B cell (primary cell): ENCODE data around the gene MRAS. TPM values are rescaled to one million over a fixed set of nuclear protein-coding genes. Genes with fewer than 3 reads are reported as not detected.

Source experiments
- ATAC-seq: fragments of 200-7000 bp; cut with Tn5 transposase; one replicate; pipeline ENCODE4 v1.10.0; 2021; ENCODE audit warnings: low read depth, mild to moderate bottlenecking, moderate number of reproducible peaks, moderate library complexity
- CTCF ChIA-PET: fragments of 350-600 bp; sonication (Branson Sonifier 250); formaldehyde crosslinking; loops from one replicate; lab custom pipeline; 2021; ENCODE audit warnings: antibody characterized with exemption, inconsistent platforms; lab: Charles Lee
- POLR2A ChIA-PET: fragments of 350-600 bp; sonication (Branson Sonifier 250); formaldehyde crosslinking; loops from one replicate; lab custom pipeline; 2021; ENCODE audit warnings: antibody characterized with exemption; lab: Charles Lee
- DNase-seq: peaks from one replicate; pipeline ENCODE4 v3.0.0; 2013
- H2AFZ ChIP-seq: 2 replicates; pipeline ENCODE4 v1.6.1; 2012; ENCODE audit warnings: mild to moderate bottlenecking, low read depth, low read length; ENCODE audit not compliant: insufficient read depth, poor library complexity, severe bottlenecking
- H3K27ac ChIP-seq, 2 donors: 1 replicate in 1 of 2; 2 replicates in 1 of 2; pipeline ENCODE4 v1.5.1; 2012 to 2013; ENCODE audit warnings: low read length in 2 of 2, mild to moderate bottlenecking in 2 of 2, moderate library complexity in 1 of 2
- H3K27me3 ChIP-seq, 4 experiments: fragments of 200-600 bp in 1 of 4; sonication (generic) in 1 of 4; replicated peaks in 1 of 4; 1 replicate in 2 of 4; 2 replicates in 2 of 4; pipeline versions ENCODE4 v1.6.1 to v1.7.0; 2013 to 2016; ENCODE audit warnings: low read length in 3 of 4, mild to moderate bottlenecking in 2 of 4, mixed read lengths in 1 of 4, moderate library complexity in 1 of 4; ENCODE audit not compliant: insufficient read depth in 4 of 4, control insufficient read depth in 3 of 4; ENCODE audit errors: control extremely low read depth in 1 of 4
- H3K36me3 ChIP-seq, 2 experiments: replicated peaks in 1 of 2; 1 replicate in 1 of 2; 2 replicates in 1 of 2; pipeline versions ENCODE4 v1.6.1 to v1.7.1; 2013; ENCODE audit warnings: low read length in 1 of 2; ENCODE audit not compliant: insufficient read depth in 2 of 2, control insufficient read depth in 1 of 2; ENCODE audit errors: control extremely low read depth in 1 of 2, extremely low read depth in 1 of 2
- H3K4me1 ChIP-seq, 2 donors: fragments of 200-600 bp in 1 of 2; sonication (generic) in 1 of 2; 1 replicate in 1 of 2; 2 replicates in 1 of 2; pipeline versions ENCODE4 v1.5.1 to v1.6.1; 2013 to 2017; ENCODE audit warnings: low read length in 2 of 2; ENCODE audit not compliant: control insufficient read depth in 2 of 2, insufficient read depth in 2 of 2
- H3K4me2 ChIP-seq: replicated peaks from 2 replicates; pipeline ENCODE3; 2012; ENCODE audit warnings: mild to moderate bottlenecking, low read depth, low read length; ENCODE audit not compliant: poor library complexity, severe bottlenecking
- H3K4me3 ChIP-seq, 5 experiments: fragments of 200-600 bp in 1 of 5; sonication (generic) in 1 of 5; 1 replicate in 3 of 5; 2 replicates in 2 of 5; pipeline versions ENCODE4 v1.5.1 to v1.7.0; 2011 to 2016; ENCODE audit warnings: low read length in 4 of 5, mild to moderate bottlenecking in 4 of 5, low read depth in 2 of 5, control low read depth in 1 of 5, moderate library complexity in 1 of 5; ENCODE audit not compliant: insufficient read depth in 1 of 5; ENCODE audit errors: control extremely low read depth in 1 of 5, extremely low read depth in 1 of 5
- H3K79me2 ChIP-seq: fragments of 200-600 bp; sonication (generic); one replicate; pipeline ENCODE4 v1.6.0; 2016; ENCODE audit warnings: low read length; ENCODE audit not compliant: control insufficient read depth, insufficient read depth
- H3K9ac ChIP-seq: fragments of 200-600 bp; sonication (generic); 2 replicates; pipeline ENCODE4 v1.6.1; 2017; ENCODE audit warnings: mild to moderate bottlenecking, low read length, moderate library complexity
- H3K9me3 ChIP-seq, 3 donors: one replicate each; pipeline versions ENCODE4 v1.6.1 to v1.7.1; 2013; ENCODE audit warnings: low read length in 2 of 3; ENCODE audit not compliant: control insufficient read depth in 2 of 3, insufficient read depth in 1 of 3; ENCODE audit errors: control extremely low read depth in 1 of 3
- H4K20me1 ChIP-seq: 2 replicates; pipeline ENCODE4 v1.6.0; 2012; ENCODE audit warnings: mild to moderate bottlenecking, low read length; ENCODE audit not compliant: insufficient read depth, control insufficient read depth, poor library complexity, severe bottlenecking
- H3K27ac Mint-ChIP-seq: one replicate; pipeline ENCODE4 v1.8.0; 2021; ENCODE audit warnings: mixed read lengths
- H3K27me3 Mint-ChIP-seq: one replicate; pipeline ENCODE4 v1.8.0; 2021; ENCODE audit warnings: mixed read lengths
- H3K4me1 Mint-ChIP-seq: one replicate; pipeline ENCODE4 v1.8.0; 2021; ENCODE audit warnings: mixed read lengths
- H3K4me3 Mint-ChIP-seq: one replicate; pipeline ENCODE4 v1.8.0; 2021; ENCODE audit warnings: mixed read lengths
- H3K9me3 Mint-ChIP-seq: one replicate; pipeline ENCODE4 v1.8.0; 2022; ENCODE audit warnings: mixed read lengths; ENCODE audit not compliant: insufficient read depth
- CTCF ChIP-seq: fragments of 200-600 bp; IDR thresholded peaks from one replicate; pipeline ENCODE4 v1.8.0; 2022; ENCODE audit warnings: antibody characterized with exemption, mild to moderate bottlenecking
- EZH2 ChIP-seq: IDR thresholded peaks from 2 replicates; pipeline ENCODE4 v1.6.1; 2012; ENCODE audit warnings: borderline replicate concordance, low read depth, mild to moderate bottlenecking, moderate library complexity, low read length; ENCODE audit not compliant: insufficient read depth, poor library complexity, severe bottlenecking
- WGBS: methylation state at CpG from one replicate; pipeline ENCODE4 v1.1.5; 2013; ENCODE audit warnings: missing lambda C conversion rate; ENCODE audit not compliant: insufficient coverage; 5-methylcytosine and 5-hydroxymethylcytosine counted together
- intact Hi-C: fragments of 100-400 bp; cut with micrococcal nuclease; formaldehyde crosslinking; loops from one replicate; pipeline ENCODE4 v1.10.0; 2022
- polyA plus RNA-seq: library from polyadenylated mRNA; depleted of rRNA; stranded (reverse); fragments of >200 nt; gene quantifications from 2 replicates; pipeline ENCODE4 v1.2.3, GENCODE V29; 2012
- total RNA-seq, 2 donors: library from RNA; stranded (reverse); fragments of 120-200 nt in 1 of 2; gene quantifications; 1 replicate in 1 of 2; 2 replicates in 1 of 2; pipeline versions ENCODE4 v1.2.3 to v1.2.4, GENCODE V29; 2013 to 2022

MRAS gene
- total and polyA plus RNA-seq, 2 donors (not counting 1 experiment from before 2014, with no cell fraction given) = 0.03 to 0.22 TPM

GRCh38 chr3:138439646-138440045 lies 91.3 kb downstream of the MRAS start:
- Histone ChIP-seq H3K4me3 (no peak overlapping the region), H3K4me1 (peaks cover 5 to 7% of the 10 kb centered on the region in 2 donors), H3K79me2 (no peaks in the 10 kb centered on the region), H2AFZ (no peak overlapping the region), H3K27ac (no peak overlapping the region), H3K36me3 (no peaks in the 10 kb centered on the region), H3K9ac (no peak overlapping the region), H4K20me1 (no peaks in the 10 kb centered on the region), H3K4me2 (no peak overlapping the region), H3K27me3 (peaks cover 0 to 18% (median 8%) of the 10 kb centered on the region in 4 experiments), H3K9me3 (peaks cover 0 to 4% (median 0%) of the 10 kb centered on the region in 3 donors)
- Mint-ChIP-seq H3K27me3 (peaks cover 38% of the 10 kb centered on the region), H3K4me1 (peaks cover 4% of the 10 kb centered on the region), H3K4me3 (no peak overlapping the region), H3K27ac (no peak overlapping the region), H3K9me3 (no peaks in the 10 kb centered on the region)
- intact Hi-C loops = no loop called here
- DNase-seq (no peak), ATAC-seq (no peak)
- POLR2A ChIA-PET = no interaction called here
- TF ChIP-seq EZH2 = no peak
- TF ChIP-seq CTCF = no peak
- WGBS = 67% methylated on average over 2 of the region's 4 CpGs
- CTCF ChIA-PET = no interaction called here

- CTCF ChIA-PET = no interaction called here
- Histone ChIP-seq H3K4me2 (no peak overlapping the region), H3K36me3 (no peaks in the 10 kb centered on the region), H3K4me1 (peaks cover under 1 to 3% of the 10 kb centered on the region in 2 donors), H3K4me3 (no peak overlapping the region), H4K20me1 (no peaks in the 10 kb centered on the region), H3K27me3 (peaks cover 0 to 17% (median 6%) of the 10 kb centered on the region in 4 experiments), H3K9ac (no peak overlapping the region), H3K27ac (no peak overlapping the region), H3K79me2 (no peaks in the 10 kb centered on the region), H3K9me3 (peaks cover 0 to 3% (median 0%) of the 10 kb centered on the region in 3 donors), H2AFZ (no peak overlapping the region)
- 81% methylated on average over 7 of the region's 7 CpGs for WGBS
- H3K4me1 Mint-ChIP-seq = peaks cover 4% of the 10 kb centered on the region
- H3K9me3 Mint-ChIP-seq = no peaks in the 10 kb centered on the region
- intact Hi-C loops = no loop called here
- TF ChIP-seq CTCF (no peak), EZH2 (no peak)
- peaks cover 38% of the 10 kb centered on the region for H3K27me3 Mint-ChIP-seq
- H3K27ac Mint-ChIP-seq = no peak overlapping the region
- H3K4me3 Mint-ChIP-seq = no peak overlapping the region
- DNase-seq = no peak
- no peak for ATAC-seq
- POLR2A ChIA-PET = no interaction called here
These were observed 91.7 kb downstream of the MRAS start for GRCh38 chr3:138440121-138440521.
